GM18507 (cell line): ENCODE results near the gene NLN.
"Not testable (repeated sequence)": the region's sequence is repeated elsewhere in the genome, so short reads cannot be mapped to it uniquely, and the experiment has no call there.

ENCODE experiments used
- DNase-seq: peaks from one replicate; pipeline ENCODE4 v3.0.0; 2011; ENCODE audit warnings: low read depth; ENCODE audit not compliant: insufficient read length; ENCODE audit errors: extremely low spot score
- FAIRE-seq: peaks from 2 replicates; lab custom pipeline; 2011; peaks lifted over from hg19 to GRCh38; lab: Jason Lieb, UNC

The NLN gene

DNA sequence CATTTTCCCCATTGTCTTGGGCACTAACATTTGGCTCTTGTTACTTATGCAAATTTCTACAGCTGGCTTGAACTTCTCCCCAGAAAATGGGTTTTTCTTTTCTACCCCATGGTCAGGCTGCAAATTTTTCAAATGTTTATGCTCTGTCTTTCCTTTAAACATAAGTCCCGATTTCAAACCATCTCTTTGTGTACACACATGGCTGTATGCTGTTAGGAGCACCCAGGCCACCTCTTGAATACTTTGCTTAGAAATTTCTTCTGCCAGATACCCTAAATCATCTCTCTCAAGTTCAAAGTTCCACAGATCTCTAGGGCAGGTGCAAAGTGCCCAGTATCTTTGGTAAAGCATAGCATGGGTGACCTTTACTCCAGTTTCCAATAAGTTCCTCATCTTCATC lies 45.6 kb downstream of the NLN start:
- DNase-seq, result no peak
- no peak for FAIRE-seq

DNA sequence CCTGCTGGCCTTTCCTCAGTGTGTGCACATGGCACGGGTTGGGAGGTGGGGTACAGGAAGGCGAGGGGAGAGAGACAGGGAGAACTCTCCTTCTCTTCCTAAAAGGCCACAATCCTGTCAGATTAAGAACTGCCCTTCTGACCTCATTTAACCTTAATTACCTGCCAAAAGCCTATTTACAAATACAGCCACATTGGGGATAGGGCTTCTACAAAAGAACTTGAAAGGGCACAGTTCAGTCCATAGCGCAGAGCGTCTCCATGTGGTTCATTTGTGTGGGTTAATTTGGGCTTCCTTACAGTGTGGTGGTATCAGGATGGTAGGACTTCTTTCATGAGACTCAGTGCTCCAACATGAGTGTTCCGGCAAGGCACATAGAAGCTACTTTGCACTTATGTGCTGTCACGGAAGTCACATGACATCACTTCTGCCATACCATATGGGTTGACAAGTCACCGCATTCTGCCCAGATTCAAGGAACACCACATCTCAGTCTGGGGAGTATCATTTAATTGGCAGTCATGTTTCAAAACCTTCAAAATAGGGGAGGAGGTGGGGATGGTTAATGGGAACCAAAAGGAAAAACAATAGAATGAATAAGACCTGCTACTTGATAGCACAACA lies 46.8 kb downstream of the NLN start:
- FAIRE-seq, result no peak
- no peak for DNase-seq

- no peak for DNase-seq
- FAIRE-seq, result no peak
These were observed 47.5 kb downstream of the NLN start for GRCh38 chr5:65769539-65769938.

- FAIRE-seq (no peak), DNase-seq (no peak)
These were observed 49.3 kb downstream of the NLN start for GRCh38 chr5:65771266-65771665.

- not testable (repeated sequence) for FAIRE-seq, DNase-seq
These were observed 51.0 kb downstream of the NLN start for GRCh38 chr5:65772963-65773362.

DNA sequence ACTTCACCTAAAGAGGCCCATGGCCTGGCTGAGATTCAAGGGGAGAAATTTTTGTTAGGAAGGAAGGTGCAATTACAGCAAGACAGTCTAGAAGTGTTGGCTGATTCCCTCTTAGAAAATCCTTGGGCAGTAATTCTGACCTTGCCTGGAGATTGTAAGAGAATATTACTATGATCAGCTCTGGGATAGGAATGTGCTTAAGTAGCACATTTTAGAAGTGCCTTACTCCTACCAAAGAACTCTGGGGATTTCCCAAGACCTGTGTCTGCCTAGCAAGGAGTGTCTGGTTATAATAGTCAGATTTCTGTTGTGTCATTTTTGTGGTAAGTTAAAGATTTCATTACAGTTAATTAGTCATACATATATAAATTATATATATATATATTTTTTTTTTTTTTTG lies 52.3 kb downstream of the NLN start:
- no peak for DNase-seq
- FAIRE-seq, result no peak

DNA sequence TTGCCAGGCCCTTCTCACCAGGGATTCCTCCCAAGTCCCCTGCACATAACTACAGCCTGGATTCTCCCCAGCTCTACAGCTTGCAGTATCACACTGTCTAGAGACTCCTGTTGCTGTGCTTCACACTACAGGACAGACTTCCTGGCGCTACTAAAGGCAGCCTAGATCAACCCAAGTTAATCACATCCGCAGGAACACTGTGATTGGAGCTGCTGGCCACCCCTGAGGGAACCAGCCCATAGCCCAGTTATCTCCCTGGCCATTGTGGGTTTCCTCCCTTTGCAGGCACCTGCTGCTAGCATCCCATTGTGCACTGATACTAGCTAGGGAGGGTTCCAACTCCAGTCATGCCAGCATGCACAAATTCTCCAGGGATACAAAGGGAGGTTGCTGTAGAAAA lies 53.5 kb downstream of the NLN start:
- no peak for DNase-seq
- FAIRE-seq, result no peak

- no peak for FAIRE-seq
- no peak for DNase-seq
These were observed 54.6 kb downstream of the NLN start for GRCh38 chr5:65776441-65777141.

GRCh38 chr5:65778126-65778525 lies 56.1 kb downstream of the NLN start:
- FAIRE-seq, result no peak

DNA sequence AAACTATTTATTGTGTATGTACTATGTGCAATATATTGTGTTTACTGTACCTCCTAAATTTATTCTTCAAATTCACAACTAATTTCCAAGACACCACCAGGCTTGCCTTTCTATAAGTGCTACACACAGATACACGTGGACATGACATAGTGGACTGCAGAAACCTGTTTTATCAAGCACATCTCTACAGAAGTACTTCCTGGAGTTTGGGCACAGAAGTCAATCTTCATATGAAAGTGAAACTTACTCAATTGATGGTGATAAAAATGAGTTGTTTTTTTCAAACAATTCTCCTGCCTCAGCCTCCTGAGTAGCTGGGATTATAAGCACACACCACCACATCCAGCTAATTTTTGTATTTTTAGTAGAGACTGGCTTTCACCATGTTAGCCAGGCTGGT lies 57.6 kb downstream of the NLN start:
- DNase-seq, result no peak
- FAIRE-seq, result peak; percentile 41

More at GRCh38 chr5:65778126-65778525, 56.1 kb downstream of the NLN start:
- DNase-seq, result no peak

DNA sequence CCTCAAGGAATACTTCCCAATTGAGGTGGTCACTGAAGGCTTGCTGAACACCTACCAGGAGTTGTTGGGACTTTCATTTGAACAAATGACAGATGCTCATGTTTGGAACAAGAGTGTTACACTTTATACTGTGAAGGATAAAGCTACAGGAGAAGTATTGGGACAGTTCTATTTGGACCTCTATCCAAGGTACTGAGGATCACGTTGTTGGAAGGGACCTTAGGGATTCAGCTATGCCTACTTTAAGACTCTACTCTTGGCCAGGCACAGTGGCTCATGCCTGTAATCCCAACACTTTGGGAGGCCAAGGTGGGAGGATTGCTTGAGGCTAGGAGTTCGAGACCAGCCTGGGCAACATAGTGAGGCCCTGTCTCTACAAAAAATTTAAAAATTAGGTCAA lies 66.3 kb downstream of the NLN start:
- FAIRE-seq, DNase-seq: not testable (repeated sequence)

DNA sequence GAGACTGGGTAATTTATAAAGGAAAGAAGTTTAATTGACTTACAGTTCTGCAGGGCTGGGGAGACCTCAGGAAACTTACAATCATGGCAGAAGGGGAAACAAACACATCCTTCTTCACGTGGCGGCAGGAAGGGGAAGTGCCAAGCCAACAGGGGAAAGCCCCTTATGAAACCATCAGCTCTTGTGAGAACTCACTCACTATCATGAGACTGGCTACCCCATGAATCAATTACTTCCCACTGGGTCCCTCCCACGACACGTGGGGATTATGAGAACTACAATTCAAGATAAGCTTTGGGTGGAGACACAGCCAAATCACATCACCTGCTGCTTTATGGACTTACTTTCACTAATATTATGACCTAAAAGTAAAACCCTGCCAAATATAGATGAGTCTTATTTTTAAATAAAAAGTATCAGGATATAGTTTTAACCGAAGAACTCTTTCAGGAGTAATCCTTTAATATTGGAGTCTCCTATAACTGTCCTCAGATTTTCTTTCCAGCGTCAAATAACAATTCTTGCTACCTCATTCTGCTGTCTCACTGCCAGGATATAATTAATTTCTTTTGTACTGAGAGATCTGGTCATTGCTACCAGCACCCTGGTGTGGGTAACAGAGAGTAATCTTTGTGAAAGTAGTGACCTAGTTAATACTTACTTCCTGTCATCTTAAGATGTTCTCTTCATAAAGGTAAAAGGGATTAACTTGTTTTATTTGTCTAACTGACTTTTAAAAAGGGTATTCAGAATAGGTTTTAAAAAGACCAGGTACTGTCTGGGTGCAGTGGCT lies 68.6 kb downstream of the NLN start:
- FAIRE-seq (peak; percentile 26), DNase-seq (no peak)

DNA sequence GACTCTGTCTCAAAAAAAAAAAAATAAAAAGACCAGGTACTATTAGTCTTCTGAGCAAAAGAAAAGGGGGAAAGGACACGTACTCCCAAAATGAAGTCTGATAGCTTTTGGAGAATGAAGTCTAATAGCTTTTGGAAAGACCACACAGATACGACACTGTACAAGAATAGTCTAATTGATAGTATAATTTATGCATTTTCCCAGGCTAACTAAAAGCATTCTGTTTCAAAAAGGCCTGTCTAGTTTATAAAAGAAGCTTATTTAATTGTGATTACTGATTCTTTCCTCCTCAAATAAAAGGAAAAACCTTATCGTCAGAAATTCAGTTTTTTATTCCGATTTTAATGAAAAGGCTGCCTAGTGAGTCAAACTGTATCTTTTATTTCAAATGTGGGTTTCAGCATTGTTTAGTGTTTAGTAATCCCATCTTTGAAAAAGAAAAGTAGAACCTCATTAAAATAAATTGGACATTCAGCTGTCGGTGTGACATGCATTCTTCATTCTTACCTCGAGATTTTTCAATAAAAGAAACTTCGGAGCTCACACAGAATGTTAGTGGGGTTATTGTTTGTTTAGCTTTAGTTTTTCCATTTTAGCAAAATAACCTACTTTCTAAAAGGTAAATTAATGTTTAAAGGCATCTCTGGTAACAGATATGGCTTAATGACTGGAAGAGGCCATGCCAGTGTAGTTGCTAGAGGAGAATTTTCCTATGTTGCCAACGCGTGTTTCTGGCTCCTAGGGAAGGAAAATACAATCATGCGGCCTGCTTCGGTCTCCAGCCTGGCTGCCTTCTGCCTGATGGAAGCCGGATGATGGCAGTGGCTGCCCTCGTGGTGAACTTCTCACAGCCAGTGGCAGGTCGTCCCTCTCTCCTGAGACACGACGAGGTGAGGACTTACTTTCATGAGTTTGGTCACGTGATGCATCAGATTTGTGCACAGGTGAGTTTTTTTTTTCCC lies 70.0 kb downstream of the NLN start:
- FAIRE-seq (no peak), DNase-seq (no peak)

- DNase-seq (no peak), FAIRE-seq (no peak)
These were observed 74.3 kb downstream of the NLN start for GRCh38 chr5:65796269-65796668.

GRCh38 chr5:65796751-65797316 lies 74.8 kb downstream of the NLN start:
- DNase-seq (no peak), FAIRE-seq (no peak)

DNA sequence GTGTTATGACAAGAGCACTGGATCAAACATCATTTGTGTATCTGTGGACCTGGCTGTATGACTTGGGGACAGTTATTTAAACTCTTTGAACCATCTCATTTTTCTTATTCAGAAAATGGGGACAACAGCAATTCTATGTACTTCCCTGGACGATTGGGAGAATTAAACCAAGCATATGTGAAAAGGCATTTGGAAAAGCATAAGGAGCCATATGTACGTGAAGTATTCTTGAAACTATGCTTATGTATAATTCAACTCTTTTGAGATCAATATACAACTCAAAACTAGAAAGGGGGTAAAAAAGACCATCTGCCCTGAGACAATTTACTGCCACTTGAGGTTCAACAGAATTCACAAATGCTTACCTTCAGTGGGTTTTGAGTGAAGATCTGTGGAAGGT lies 75.5 kb downstream of the NLN start:
- FAIRE-seq (no peak), DNase-seq (no peak)

DNA sequence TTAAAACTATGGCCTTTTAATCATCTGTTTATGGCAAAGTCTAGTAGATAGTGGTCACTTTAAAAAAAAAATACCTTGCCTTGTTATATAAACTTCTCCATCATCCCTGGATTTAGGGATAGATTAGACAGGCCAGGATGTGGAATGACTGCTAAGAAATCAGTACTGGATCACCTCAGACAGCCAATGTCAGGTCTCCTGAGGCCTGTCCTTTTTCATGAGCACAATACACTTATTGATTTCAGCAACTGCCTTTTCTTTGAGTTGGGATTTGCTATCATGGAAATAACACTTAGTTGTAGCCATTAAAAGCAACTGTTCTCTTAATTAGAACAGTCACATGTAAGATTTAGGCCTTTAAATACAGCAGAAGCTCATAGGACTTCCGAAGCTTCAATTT lies 77.9 kb downstream of the NLN start:
- FAIRE-seq (no peak), DNase-seq (no peak)

GRCh38 chr5:65800775-65801174 lies 78.8 kb downstream of the NLN start:
- FAIRE-seq (no peak), DNase-seq (no peak)

DNA sequence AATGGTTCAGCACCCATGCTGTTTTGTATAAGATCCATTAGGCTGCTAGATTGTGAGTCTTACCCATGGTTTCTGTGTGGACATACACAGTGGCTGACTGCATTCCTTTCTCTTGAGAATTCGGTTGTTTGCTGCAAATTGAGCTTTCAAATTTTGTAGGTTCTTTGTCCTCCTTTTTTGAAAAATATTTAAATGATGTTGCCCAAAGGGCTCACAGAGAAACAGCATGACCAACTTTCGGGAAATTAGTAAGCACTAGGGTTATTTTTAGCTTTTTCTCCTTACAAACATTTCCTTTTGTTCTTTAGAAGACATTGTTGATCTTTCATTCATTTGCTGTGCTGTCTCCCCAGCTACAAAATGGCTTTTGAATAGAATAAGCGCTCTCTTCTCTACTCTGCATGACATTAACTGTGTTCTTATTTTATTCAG lies 79.4 kb downstream of the NLN start:
- DNase-seq (no peak), FAIRE-seq (no peak)
